HG03108 (cell line): Measurements from ENCODE around the gene AKAIN1.

ENCODE experiments used
- ATAC-seq: cut with Tn5 transposase; IDR thresholded peaks from one replicate; pipeline ENCODE4 v1.9.1; 2021; ENCODE audit warnings: moderate library complexity; ENCODE audit not compliant: unreplicated experiment

The AKAIN1 gene

GRCh38 chr18:5097116-5097703 is 99.8 kb downstream of the AKAIN1 start:
- no peak for ATAC-seq

- no peak for ATAC-seq
Observed at GRCh38 chr18:5095239-5095638, 101.8 kb downstream of the AKAIN1 start.

GRCh38 chr18:5093902-5094301 is 103.2 kb downstream of the AKAIN1 start:
- no peak for ATAC-seq
